Stimulated activated CD8-positive, alpha-beta memory T cell treated with anti-CD3 and anti-CD28 coated beads, Interleukin-15, amount 100 ng/mL, for 24 hours (primary cell): ENCODE data around the gene BGLAP.
"Not testable (repeated sequence)": the region's sequence is repeated elsewhere in the genome, so short reads cannot be mapped to it uniquely, and the experiment has no call there.

ENCODE experiments used
- DNase-seq: peaks from one replicate; pipeline ENCODE4 v3.0.0-alpha.2; 2020; ENCODE audit warnings: low read depth

The BGLAP gene

DNA sequence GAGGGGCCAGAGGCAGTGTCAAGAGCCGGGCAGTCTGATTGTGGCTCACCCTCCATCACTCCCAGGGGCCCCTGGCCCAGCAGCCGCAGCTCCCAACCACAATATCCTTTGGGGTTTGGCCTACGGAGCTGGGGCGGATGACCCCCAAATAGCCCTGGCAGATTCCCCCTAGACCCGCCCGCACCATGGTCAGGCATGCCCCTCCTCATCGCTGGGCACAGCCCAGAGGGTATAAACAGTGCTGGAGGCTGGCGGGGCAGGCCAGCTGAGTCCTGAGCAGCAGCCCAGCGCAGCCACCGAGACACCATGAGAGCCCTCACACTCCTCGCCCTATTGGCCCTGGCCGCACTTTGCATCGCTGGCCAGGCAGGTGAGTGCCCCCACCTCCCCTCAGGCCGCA, at the start of gene BGLAP:
Gene BGLAP (plus strand): TSS at position 259 of the 400 bp plus-strand sequence. CDS start 48 bp downstream, at position 307.
- no peak for DNase-seq

DNA sequence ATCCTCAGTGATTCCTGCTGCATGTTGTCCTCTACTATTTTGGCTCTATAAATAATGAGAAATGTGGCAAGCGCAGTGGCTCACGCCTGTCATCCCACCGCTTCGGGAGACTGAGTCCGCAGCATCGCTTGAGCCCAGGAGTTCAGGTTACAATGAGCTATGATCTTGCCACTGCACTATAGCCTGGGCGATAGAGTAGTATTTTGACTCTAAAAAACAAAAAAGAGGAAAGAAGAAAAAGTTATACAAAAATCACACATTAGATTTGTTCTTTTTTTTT, 48.8 kb upstream of the BGLAP start:
- DNase-seq = no peak

DNA sequence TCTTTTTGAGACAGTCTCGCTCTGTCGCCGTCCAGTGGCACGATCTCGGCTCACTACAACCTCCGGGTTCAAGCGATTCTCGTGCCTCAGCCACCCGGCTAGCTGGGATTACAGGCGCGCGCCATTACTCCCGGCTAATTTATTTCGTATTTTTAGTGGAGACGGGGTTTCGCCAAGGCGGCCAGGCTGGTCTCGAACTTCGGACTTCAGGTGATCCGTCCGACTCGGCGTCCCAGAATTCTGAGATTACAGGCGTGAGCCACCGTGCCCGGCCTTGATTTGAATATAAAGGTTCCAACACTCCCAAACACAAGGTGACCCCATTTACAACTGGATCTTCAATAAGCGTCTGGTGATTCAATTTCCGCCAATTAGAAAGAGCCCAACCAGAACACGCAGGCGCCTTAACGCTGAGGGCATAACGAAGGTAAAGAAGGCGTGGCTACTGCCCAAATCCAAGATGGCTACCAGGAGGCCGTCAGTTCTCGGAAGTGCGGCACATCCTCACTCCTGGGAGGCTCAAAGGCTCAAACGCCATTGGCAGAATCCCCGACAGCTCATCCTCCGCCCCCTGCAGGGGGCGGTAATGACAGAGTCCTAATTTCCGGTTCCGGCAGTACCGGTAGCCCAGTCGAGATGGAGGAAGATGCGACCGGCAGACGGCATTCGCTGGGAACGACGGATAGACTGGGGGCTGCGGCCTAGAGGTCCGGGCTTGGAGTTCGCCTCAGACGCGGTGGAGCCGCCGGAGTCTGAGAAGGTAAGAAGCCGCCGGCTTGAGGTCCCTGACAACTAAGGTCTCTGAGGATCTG, 48.3 kb upstream of the BGLAP start, which contains the start of gene SLC25A44:
Gene SLC25A44 (plus strand): TSS at position 617 of the 812 bp plus-strand sequence. CDS start 5,744 bp downstream, outside the sequence.
- DNase-seq = peak; percentile 83

DNA sequence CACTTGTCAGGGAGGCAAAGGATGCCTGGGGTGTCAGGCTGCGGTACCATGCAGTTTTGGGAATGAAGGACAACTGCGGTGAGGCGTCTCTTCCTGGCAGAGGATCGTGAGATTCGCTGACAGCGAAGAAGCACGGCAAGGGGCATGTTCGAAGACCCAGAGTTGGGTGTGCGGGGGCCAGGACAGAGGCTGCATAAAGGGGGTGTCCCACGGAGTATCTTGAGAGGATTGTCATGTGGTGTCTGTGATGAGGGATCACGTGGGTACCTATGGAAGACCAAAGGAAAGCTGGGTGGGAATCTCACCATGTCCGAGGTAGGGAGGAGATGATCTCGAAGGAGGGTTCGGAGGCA, 47.7 kb upstream of the BGLAP start:
- DNase-seq = no peak

DNA sequence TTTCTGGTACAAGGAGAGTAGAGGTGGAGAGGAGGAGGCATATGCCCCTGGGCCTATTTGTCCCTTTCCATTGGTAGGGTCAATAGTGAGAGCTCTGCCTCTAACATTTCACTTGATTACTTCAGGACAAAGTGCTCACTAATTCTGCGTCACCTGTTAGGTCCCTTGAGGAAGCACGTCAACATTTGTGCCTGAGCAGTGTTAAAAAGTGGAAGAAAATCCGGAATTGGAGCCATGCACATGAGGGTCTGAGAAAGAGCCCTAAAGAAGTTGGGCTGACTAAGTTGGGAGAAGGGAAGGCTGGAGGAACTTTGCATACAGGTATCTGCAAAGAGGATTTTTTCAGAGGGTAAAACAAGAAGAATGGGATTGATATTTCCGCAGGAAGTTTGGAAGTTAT, 46.1 kb upstream of the BGLAP start:
- DNase-seq = no peak

DNA sequence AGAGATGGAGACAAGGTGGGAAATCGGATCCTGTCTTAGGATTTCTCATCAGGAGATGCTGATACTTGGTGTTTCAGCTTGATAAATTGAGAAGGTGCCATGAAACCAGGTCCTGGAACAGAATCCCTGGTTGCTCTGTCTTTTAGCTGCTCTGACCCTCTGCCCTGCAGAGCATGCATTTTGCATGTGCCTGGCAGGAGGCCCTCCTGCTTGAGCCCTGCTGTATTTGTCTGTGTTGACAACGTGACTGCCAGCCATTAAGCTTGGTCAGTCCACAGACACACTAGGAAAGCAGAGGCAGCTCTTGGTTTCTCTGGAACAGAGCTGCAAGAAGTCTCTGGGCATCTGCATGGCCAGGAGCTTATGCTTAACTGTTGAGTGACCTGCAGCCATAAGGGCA, 45.5 kb upstream of the BGLAP start:
- no peak for DNase-seq

DNA sequence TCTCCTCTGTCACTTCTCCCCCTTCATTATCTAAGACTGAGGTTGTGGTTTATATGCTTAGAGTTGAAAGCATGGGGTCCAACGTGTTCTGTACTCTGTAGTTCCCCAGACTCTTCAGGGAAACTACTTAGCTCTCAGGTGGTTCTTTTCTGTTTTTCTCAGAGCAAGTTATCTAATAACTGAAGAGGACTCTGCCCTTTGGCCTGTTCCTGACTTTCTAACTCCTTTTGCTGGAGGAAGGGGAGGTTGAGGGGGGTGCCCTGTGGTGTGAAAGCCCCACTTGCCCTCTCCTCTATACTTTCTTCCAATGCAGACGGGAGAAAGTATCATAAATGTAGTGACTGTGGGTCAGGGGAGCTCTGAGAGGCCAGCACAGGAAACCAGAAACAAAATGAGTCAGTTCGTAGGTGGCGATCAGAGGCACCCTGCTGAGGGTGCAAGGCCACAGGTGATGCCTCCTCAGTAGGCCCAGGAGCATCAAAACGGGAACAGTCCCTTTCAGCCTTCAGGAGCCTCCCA, 43.1 kb upstream of the BGLAP start:
- DNase-seq = no peak

DNA sequence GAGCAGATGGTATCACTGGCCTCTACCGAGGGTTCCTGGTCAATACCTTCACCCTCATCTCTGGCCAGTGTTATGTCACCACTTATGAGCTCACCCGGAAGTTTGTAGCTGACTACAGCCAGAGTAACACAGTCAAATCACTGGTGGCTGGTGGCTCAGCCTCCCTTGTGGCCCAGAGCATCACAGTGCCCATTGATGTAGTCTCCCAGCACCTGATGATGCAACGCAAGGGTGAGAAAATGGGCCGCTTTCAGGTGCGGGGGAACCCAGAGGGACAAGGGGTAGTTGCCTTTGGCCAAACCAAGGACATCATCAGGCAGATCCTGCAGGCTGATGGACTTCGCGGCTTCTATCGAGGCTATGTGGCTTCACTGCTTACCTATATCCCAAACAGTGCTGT, 41.9 kb upstream of the BGLAP start:
- DNase-seq = no peak

DNA sequence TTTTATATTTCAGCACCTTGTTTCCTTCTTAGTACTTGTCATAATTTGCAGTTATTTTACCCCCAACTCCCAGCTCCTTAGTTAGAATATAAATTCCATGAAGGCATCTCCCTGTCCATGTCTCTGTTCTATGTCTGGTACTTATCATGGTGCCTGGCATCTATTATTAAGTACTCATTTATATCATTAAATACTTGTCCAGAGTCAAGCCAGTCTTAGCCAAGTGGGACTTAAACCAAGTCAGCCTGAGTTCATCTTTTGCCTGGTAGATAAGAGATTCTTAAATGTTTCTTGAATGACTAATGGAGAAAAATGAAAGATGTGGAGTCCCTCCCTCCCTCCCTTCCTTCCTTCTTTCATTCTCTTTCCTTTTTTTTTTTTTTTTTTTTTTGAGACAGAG, 38.7 kb upstream of the BGLAP start:
- DNase-seq = no peak

DNA sequence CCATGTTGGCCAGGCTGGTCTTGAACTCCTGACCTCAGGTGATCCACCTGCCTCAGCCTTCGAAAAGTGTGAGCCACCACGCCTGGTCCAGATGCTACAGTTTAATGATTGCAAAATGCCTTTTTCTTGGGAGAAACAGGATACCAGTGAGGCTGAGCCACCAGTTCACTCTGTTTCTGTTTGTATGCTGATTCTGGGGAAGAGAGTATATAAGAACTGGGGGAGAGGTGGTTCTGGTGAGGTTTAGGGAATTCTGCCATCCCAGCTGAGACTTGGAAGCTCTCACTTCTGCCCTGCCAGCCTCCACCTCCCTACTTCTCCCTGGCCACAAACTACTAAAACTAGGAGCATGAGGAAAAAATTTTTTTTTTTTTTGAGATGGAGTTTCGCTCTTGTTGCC, 37.3 kb upstream of the BGLAP start:
- no peak for DNase-seq

DNA sequence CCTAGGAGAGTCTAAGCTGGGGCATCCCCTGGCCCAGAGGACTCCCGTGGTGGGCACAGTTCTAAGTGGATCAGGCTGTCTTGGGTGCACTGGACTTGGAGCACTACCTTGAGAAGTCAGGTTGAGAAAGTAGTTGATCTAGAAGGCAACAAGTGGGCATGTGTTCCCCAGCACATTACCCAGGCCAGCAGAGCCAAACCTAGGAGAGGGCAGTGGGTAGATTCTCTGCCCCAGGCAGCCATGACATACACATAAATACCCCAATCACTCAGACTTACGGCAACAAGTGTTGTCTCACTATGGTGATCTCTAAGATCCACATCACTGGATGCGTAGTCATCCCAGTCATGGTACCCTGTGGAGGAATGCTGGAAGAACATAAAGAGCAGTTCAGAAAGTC, 30.7 kb upstream of the BGLAP start:
- no peak for DNase-seq

DNA sequence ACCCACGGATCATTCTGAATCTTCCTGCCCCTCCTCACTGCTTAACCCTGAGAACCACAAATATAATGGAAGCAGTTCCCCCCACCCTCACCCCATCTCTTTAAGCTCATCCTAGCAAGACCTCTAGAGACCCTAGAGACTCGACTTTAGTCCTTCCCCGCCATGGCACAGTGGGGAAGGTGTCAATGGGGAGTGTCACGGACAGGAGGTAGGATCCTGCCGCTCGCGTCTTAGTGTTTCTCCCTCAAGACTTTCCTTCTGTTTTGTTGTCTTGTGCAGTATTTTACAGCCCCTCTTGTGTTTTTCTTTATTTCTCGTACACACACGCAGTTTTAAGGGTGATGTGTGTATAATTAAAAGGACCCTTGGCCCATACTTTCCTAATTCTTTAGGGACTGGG, 29.9 kb upstream of the BGLAP start:
- DNase-seq = no peak

DNA sequence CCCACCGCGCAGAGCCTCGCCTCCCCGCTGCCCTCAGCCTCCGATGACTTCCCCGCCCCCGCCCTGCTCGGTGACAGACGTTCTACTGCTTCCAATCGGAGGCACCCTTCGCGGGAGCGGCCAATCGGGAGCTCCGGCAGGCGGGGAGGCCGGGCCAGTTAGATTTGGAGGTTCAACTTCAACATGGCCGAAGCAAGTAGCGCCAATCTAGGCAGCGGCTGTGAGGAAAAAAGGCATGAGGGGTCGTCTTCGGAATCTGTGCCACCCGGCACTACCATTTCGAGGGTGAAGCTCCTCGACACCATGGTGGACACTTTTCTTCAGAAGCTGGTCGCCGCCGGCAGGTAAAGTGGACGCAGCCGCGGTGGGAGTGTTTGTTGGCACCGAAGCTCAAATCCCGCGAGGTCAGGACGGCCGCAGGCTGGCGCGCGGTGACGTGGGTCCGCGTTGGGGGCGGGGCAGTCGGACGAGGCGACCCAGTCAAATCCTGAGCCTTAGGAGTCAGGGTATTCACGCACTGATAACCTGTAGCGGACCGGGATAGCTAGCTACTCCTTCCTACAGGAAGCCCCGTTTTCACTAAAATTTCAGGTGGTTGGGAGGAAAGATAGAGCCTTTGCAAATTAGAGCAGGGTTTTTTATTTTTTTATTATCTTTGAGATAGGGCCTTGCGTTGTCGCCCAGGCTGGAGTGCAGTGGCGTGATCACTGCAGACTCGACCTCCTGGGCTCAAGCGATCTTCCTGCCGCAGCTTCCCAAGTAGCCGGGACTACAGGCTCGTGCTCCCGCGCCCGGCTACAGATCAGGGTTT, 28.9 kb upstream of the BGLAP start, which contains the start of gene PMF1:
Gene PMF1 (plus strand): TSS at position 175 of the 811 bp plus-strand sequence. CDS start 9 bp downstream, at position 184.
- peak; percentile 92 for DNase-seq

DNA sequence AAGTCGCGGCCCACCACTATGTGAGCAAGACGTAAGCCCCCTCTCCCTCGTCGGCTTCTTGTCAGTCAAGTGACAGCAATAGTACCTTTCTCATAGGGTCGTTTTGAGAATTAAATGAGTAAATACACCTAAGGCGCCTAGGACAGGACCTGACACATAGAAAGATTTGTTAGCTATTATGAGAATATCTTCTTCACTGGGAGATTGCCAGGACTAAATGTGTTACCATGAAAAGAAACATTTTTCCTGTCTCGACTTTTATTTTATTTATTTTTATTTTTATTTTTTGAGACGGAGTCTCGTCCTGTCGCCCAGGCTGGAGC, 28.4 kb upstream of the BGLAP start:
- DNase-seq = no peak

DNA sequence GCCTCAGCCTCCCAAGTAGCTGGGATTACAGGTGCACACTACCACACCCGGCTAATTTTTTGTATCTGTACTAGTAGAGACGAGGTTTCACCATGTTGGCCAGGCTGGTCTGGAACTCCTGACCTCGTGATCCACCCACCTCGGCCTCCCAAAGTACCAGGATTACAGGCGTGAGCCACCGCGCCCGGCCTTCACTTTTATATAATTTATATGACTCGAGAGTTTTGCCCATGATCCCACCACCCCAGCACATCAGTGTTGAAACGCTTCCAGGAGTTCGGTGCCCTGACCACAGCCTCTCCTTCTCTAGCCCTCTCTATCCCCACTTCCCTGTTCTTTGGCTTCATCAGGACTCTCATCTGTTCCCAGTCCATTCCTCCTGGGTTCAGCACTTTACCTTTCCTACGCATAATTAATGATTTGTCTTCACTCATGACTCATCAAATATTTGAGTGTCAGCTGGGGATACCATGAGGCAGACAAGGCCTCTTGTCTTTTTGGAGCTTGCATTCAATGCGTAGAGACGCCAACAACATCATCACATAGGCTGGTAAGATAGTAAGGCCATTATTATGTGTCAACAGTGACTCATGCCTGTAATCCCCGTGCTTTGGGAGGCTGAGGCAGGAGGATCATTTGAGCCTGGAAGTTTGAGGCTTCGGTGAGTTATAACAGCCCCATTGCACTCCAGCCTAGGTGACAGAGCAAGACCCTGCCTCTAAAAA, 27.8 kb upstream of the BGLAP start:
- no peak for DNase-seq

DNA sequence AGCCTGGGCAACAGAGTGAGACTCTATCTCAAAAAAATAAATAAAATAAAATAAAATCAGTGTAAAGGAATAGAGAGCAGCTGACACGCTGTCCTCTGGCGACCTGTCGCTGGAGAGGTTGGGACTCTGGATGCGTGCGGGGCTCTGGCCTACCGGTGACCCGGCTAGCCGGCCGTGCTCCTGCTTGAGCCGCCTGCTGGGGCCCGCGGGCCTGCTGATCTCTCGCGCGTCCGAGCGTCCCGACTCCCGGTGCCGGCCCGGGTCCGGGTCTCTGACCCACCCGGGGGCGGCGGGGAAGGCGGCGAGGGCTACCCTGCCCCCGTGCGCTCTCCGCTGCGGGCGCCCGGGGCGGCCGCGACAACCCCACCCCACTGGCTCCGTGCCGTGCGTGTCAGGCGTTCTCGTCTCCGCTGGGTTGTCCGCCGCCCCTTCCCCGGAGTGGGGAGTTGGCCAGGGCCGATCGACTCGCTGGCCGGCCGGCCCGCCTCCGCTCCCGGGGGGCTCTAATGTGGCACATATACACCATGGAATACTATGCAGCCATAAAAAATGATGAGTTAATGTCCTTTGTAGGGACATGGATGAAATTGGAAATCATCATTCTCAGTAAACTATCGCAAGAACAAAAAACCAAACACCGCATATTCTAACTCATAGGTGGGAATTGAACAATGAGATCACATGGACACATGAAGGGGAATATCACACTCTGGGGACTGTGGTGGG, 25.5 kb upstream of the BGLAP start:
- DNase-seq = not testable (repeated sequence)

DNA sequence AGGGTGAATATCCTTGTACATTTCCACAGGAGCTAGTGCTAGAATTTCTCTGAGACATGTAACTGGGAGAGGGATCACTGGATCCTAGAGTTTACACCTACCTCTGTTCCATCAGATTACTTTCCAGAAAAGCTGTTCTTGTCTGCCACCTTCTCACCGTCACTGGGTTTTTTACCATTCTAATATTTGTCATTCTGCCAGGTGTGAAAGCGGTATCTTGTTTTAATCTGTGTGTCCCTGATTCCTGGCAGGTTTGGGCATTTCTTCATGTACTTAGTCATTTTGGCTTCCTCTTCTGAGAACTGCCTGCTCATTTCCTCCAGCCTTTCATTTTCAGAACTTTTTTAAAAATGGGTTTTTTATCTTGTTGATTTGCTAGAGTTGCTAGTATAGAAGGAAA, 24.1 kb upstream of the BGLAP start:
- no peak for DNase-seq

DNA sequence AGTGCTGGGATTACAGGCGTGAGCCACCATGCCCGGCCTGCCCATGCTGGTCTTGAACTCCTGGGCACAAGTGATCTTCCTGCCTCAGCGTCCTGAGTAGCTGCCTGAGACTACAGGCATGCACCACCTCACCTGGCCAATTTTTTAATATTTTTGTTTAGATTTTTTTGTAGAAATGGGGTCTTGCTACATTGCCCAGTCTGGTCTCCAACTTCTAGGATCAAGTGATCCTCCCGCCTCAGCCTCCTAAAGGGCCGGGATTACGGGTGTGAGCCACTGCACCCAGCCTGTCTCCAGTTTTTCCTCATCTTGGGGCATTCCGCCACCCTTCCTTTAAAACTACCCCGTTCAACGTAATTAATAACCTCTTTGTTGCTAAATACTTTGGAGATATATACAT, 21.8 kb upstream of the BGLAP start:
- no peak for DNase-seq

DNA sequence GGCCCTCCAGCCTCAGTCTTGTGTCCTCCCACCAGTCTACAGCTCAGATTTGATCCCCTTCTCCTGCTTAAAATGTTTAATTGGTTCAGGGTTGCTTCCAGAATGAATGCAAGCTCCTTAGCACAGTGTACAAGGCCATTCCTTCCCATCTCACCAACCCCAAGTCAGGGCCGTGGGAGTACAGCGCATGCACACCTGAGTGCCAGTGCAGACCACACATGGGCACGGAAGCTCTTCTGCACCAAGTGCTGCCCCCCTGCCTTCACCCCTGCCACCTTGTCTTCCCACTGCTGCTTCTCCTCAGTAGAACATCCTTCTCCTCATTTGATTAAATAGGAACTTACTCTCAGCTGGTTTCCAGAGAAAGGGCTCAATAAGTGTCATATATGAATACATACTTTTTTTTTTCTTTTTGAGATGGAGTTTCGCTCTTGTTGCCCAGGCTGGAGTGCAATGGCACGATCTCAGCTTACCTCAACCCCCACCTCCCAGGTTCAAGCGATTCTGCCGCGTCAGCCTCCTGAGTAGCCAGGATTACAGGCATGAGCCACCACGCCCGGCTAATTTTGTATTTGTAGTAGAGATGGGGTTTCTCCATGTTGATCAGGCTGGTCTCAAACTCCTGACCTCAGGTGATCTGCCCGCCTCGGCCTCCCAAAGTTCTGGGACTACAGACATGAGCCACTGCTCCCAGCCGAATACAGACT, 19.8 kb upstream of the BGLAP start:
- DNase-seq = no peak

DNA sequence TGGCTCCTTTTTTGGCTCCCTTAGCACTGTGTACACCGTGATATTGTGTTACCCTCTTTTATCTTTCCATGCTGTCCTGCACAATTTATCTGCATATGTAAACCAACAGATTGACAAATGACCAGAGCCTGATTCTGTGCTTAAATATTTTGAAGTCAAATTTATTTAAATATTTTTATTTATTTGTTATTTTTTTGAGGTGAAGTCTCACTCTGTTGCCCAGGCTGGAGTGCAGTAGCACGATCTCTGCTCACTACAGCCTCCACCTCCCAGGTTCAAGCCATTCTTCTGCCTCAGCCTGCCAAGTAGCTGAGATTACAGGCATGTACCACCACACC, 16.3 kb upstream of the BGLAP start:
- DNase-seq = no peak

DNA sequence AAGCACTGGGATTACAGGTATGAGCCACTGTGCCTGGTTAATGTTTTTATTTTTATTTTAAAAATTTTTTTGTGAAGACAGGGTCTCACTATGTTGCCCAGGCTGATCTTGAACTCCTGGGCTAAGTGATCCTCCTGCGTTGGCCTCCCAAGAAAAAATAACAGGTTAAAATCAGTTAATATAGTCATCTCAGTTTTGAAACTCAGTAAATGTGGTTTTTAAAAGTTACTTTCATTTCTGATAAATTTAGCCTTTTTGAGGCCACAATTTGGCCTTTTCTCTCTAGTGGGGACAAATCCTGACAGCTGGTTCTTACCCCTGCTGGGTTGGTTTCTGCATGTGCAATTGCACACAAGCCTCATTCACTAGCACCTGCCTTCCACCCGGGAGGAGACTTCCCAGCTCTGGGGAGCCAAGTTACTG, 15.9 kb upstream of the BGLAP start:
- no peak for DNase-seq

DNA sequence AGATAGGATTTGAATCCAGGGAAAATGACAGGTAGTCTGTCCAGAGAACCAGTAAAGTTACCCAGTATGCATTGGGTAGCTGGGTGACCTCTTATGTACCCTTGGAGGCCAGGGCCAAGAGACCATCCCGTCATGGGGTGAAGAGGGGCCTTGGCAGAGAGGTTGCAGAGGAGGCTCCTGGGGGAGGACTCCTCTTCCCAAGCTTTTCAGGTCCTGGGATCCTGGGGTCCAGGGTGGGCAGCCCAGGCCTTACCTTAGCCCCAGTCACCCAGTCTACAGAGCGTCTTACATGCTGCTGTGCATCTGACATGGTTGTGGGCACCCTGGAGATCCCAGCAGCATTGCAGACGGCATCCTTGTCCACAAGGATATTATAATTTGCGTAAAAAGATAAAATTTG, 15.2 kb upstream of the BGLAP start:
- DNase-seq = no peak
